Nucleus accumbens (tissue), 56 donors: ENCODE measurements around the gene SHISA2.
A peak's percentile ranks its signal among the peaks of the same experiment; 100 is the strongest.

Experiments used
- DNase-seq, 56 donors: peaks; one replicate each; lab custom pipeline; 2025; lab: John Stamatoyannopoulos, UW

SHISA2 gene

GRCh38 chr13:26019881-26020870 is 31.6 kb downstream of the SHISA2 start:
- no peak for DNase-seq

GRCh38 chr13:26019251-26019650 is 32.6 kb downstream of the SHISA2 start:
- no peak for DNase-seq

DNA sequence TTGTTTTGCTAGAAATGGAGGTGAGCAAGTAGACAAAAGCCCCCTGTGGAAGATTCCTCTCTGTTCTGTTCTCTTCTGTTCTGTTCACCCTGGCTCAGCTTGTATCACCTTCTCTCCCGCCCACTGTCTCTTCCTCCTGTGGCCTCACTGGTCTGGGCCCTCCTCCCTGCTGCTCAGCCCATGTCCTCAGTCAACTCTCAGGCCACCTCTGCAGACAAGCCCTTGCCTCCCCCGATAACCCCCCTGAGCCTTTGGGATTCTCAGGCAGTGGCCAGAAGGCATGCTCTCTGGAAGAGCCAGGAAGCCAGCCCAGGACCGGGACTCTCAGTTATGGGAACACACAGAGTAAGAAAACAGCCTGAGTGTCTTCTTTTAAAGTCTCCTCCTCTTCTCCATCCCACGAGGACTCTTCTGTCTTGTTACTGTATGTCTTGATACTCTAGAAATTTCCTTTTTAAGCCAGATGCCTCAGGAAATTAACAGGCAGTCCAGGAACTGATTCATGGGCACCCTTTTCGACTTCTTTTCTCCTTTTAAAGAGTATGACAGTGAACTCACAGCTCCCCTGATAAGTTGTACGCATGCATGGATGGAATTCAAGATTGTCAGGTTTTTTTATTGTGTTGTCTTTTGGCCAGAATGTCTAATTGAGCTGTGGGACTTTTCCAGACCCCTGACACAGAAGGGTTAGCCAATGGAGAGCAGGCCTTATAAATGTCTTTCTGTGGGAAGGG is 33.7 kb downstream of the SHISA2 start:
- DNase-seq = no peak

DNA sequence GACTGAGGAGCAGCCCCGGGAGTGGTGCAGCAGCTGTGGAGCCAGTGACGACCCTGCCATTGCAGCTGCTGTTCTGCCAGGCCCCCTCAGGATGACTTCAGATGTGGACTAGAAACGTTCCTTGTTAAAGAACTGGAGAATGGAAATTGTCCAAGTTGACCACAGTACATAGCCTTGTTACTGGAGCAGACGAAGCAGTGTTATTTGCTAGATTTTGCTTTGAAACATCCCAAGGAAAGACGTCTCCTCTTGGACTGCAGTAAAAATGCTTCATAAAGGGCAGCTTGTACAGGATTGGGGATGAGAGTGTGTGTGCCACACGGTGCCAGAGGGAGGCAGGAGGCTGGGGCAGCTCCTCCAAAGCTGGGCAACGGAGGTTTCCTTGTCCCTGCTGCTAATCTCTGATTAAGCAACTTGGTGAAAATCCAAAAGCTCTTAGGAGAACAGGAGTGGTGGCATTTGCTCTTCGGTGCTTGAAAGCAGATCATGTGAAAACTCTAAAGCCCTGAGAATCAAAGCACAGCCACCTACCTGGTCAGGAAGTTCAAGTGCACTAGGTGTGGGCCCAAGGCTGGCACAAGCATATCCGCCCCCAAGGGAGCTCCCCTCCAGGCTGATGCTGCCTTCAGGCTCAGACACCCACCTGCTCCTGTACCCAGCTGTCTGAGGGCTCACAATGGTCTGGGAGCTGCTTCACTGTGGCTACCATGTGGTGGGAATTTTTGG is 34.5 kb downstream of the SHISA2 start:
- DNase-seq = peak in 24 of 56 donors; percentile 10 to 76 (median 42)

GRCh38 chr13:26016189-26016588 is 35.6 kb downstream of the SHISA2 start:
- DNase-seq = no peak

DNA sequence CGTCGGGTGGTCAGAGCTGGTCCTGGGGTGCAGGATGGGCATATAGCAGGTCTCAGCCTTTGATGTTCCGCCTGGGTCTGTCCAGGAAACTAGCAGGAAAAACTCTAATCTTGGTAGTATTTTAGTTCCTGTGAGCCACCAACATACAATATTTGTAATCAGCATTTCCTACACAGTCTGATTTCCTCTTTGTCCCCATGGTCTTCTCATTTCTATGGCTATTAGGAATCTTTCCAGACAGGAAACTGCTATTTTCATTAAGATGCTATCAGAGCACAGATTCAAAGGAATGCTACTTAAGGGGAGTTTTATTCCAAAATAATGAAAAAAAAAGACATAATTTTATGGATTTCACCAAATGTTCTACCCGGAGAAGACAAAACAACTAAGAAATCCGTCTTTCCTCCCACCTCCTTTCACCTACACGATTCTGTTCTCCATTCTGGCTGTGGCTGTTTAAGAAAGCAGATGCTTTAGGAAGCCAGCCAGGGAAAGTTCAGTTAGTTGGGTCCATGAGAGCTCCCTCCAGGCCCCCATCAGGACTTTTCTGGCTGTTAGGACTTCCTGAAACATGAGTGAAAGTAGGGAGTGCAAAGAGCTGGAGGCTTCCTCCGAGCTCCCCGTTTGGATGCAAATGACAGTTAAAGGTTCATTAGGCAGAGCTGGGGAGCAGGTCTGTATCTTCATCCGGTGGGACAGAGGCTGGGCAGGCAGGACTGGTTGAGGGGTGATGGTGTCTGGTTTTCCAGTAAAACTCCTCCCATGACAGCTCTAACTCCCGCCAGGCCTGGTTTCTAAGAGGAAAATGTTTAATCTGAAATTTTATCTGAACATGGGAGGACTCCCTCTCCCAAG is 36.3 kb downstream of the SHISA2 start:
- DNase-seq = peak in 5 of 56 donors; percentile 14 to 32 (median 19)

DNA sequence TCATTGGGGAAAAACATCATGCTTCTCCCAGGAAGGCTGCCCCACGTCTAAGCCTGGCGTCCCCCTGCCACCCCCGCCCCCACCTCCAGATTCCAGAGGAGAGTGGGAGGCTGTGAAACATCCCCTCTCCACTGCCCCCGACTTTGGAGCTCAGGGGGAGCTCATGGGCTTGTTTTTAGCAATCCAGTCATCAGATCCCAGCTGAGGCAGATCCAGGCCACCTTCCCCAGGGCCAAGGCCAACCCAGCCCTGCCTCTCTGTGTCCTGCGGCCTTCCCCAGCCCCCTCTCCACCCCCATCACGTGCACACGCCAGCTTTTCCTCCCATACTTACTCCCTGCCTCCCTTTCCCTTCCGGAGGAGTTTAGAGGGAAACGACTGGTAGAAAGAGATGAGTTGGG is 38.8 kb downstream of the SHISA2 start:
- DNase-seq = no peak

GRCh38 chr13:26011996-26012821 is 39.6 kb downstream of the SHISA2 start:
- peak in 16 of 56 donors; percentile 6 to 54 (median 25) for DNase-seq

- DNase-seq = no peak
Measured at GRCh38 chr13:26011208-26011573, 40.6 kb downstream of the SHISA2 start.

DNA sequence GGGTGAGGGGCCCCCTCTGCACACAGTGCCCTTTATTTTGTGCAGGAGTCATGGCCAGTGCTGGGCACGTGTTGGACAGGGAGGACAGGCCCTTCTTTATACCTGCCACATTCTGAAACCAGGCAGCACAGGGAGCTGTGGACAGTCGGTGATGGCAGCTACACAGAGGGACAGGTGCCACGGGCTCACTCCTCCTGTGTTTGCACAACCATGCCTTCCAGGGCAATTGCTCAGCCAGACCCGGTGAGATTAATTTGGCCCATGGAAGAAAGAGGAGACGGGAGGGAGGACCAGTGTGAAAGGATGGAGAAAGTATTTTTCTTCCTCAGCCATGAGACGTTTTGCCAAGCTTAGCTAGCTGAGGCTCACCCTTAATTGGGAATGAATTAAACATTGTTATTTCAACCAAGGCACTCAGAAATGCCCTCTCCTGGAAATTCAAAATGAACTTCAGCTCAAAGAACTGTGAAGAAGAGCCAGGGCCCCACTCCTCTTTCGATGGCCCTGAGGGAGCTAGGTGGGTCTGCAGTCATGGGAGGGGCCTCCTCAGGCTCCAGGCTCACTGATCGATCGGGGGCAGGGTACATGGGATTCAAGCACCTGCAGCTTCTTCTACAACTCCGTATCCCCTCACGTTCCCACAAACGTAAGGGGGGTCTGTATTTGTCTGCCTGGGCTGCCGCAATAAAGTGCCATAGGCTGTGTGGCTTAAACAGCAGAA is 41.2 kb downstream of the SHISA2 start:
- DNase-seq = no peak

GRCh38 chr13:26007261-26008125 is 44.3 kb downstream of the SHISA2 start:
- DNase-seq = no peak
